Stromal cell of bone marrow (primary cell): Measurements from ENCODE around the gene CERKL.
A peak's percentile ranks its signal among the peaks of the same experiment; 100 is the strongest.

Experiments
- DNase-seq: peaks from one replicate; pipeline ENCODE4 v3.0.0-alpha.2; 2012; ENCODE audit warnings: low read depth

Gene CERKL

DNA sequence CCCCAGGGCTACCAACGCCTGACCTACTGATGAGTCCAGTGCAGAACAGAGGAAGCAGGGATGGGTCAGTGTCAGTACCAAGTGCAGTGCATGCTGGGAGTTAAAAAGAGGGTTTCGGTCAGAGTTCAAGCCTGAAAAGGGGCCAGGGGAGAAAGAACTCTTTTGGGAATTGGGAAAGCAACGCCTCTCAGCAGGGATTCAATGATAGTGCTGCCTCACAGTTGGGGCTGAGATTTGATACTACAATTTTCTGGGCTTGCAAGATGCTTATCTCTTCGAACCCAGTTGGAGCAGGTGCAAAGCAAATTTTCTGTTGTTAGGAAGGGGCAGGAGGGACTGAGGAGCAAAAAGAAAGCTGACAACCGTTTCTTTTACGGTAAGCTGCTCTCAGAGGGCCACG is 82.6 kb downstream of the CERKL start:
- no peak for DNase-seq

DNA sequence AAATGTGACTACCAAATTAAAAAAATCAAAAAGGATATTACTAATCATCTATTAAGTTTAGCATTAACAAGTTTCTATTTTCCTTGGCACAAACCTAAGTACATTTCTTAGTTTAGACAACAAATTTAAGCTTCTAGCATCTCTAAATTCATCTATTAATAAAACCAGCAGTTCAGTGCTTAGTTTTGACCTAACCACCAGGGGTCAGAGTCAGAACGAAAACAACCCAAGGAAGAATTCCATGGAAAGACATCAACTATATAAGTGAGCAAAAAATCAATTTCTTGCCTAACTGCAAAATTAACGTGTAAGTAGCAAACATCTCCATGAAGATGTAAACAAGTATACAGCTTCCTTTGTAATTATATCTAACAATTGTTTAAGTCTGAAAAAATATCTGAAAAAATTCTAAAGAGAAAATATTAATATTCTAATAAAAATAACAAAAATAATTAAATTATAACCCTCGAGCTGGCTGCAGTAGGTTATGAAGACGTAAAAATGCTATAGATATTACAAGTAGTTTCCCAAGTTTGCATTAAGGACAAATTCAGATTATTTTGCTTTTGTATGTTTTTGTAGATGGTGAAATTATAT is 83.7 kb downstream of the CERKL start:
- peak; percentile 27 for DNase-seq

DNA sequence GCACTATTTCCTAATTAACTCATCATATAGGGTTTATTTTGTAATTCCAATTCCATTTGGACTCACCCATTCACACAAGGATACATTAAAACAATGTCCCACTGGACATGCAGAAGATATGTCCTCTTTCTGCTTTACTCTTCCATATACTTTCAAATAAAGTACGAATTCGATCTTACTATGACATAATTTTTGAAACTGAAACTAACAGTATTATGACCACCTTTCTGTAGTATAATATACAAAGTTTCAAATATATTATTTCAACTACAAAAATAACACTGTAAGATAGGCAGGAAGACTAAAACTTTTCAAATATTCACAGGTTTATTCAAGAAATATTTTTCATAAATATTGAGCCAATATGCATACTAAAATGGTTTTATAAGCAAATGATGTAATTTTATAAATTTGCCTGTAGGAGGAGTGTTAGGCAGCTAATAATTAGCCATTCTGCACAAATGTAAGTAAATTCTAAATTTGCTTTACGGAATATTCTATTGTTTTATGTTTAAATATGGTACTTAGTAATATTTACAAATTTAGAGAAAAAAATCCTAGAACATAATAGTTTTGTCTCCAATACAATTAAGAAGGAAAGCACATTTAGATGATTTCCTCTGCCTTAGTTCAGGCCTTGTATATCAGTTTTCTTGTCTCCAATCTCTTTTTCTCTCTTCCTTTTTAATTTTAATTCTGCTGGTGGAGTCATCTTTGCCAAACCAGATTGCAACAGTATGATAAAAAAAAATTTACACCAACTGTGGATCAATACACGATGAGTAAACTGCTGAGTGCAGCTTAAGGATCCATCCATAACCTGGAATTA is 85.9 kb downstream of the CERKL start:
- DNase-seq: no peak

DNA sequence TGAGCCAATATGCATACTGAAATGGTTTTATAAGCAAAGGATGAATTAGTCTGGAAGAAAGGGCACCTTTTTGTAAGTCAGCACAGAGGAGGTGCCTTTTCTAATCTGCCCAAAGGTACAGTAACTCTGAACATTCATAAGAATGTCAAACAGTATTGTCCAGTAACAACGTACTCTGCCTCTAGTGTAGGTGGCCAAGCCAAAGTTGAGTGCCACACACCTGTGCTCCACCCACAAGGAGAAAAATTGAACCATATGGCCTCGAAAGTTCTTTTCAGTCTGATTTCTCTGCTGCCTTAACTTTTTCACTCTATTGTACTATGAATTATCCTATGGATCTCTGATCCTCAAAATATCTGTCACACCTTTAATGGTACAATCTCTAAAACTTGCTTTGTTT is 86.8 kb downstream of the CERKL start:
- DNase-seq: no peak

DNA sequence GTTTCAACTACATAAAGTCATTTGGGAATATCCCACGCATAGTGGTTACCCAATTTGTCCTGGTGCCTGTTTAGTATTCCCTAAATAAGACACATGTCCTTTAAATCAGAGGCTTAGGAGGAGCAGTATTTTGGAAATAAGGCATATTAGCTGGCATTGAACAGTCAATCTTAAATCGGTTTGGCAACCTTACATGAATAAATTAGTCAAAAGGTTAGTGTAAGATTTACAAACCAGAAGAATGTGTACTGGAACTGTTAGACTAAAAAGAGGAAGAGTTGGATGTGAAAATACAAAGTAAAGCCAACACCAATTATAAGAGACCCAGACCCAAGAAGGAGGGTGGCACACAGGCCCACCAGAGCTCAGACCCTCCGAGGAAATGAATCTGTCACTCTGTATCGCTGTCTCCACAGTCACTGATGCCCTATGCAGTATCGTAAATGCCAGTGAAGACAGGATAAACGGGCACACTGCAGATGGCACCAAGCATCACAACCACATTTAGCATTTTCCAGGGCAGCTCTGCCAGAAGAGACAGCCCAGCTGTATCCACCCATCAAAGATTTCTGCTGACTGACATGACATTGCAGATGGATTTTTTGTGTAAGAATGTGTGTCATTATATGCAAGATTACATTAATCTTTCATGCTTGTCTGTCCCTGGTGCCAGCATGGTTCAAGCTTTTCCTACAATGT is 90.4 kb downstream of the CERKL start:
- DNase-seq: no peak

DNA sequence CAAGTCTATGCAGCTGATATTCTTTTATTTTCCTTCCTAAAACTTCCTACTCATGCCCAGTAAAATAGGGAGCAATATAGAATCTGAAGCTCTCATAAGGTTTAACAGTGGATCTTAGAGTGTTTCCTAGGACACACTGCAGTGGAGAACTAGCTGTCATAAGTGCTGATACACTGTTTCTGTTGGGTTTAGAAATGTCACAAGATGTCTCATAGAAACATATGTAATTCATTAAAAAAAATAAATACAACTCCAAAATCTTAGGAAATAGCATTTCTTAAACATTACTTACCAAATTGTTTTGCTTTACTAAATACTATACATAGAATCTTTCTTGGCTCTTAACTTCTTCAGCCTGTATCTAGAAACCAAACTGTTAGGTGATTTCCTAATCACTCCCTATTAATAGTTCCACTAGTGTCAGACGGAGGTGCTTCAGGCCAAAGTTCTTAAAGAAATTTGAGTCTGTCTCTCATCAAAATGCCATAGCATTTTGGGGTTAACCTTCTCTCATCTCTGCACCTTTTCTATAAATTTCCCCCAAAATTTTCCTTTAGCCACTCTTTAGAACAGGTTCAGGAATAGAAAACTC is 93.7 kb downstream of the CERKL start:
- DNase-seq: no peak

DNA sequence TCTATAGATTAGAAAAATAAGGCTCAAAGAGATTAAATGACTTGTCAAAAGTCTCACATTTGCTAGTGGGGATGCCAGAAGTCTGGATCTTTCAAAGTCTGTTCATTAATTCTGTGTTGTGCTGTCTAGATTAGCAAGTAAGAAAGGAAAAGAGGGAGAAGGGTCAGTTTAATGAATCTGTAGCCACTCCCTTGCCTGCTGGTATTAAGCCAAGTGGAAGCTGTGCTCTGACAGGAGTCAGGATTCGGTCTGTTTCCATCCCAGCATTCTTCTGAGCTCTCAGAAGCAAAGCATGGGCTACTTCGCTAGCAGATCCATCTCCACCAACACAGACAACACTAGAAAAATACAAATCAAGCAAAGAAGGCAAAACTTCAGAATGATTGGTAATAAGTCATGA is 98.5 kb downstream of the CERKL start:
- no peak for DNase-seq

DNA sequence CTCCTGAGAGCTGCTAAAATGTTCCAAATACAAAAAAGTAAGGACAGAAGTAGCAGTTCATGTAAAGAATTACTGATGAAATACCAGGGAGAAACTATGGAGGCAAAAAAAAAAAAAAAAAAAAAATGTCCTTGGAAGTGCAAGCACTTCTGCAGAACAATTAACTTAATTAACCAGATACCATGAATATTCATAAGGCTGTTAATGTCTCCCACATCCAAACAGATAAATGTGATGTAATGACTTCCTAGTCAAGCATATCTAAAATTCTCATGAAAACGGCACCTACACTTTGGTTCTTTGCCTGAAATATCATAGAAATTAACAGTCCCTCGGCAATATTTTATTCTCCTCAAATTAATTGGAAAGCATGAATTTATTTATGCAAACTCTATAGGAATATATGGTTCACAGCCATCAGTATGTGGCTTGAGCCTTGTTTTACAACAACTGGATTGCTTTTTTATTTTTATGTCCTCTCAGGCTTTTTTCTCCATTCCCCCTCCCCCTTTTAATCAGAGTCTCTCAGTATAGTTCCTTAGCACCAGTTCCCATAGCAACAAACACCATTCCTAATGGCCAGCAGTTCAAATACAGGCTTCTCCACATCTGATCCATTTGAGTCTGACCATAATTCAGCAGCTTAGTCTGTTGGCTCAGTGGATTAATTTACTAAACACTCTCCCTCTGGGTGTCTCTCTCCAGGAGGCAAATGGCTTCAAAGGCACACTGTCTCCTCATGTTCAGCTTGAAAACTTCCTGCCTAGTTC is 102.7 kb downstream of the CERKL start:
- DNase-seq: no peak

DNA sequence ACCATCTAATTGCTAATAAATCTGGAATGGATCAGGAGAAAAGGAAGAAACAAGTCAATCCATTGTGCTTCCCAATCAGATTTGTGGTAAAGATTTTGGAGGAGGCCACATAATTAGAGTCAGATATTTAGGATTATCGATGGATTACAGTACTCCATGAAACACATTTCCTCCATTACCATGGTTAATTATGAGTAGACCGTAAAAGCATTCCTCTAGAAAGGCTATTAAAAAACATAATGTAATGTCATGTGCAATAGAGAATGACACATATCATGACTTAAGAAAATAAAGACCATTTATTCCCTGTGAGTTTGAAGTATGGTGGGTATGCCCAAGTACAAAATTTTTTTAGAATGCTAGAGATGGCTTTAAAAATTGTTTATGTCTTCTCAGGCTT is 103.7 kb downstream of the CERKL start:
- no peak for DNase-seq

DNA sequence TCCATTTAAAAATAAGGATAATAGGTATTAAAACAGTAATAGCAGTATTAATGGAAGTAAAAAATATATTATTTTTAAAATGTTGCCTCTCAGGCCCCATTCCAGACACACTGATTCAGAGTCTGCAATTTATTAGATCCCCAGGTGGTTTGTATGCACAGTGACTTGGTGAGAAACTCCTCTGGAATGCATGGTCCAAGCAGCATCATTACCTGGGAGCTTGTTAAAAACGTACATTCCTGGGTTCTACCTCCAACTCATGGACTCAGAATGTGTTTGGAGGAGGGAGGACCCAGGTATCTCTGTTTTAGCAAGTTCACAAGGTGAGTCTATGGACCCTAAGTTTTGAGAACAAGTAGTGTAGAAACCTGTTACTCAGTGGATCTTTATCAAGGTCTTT is 104.1 kb downstream of the CERKL start:
- DNase-seq: no peak

DNA sequence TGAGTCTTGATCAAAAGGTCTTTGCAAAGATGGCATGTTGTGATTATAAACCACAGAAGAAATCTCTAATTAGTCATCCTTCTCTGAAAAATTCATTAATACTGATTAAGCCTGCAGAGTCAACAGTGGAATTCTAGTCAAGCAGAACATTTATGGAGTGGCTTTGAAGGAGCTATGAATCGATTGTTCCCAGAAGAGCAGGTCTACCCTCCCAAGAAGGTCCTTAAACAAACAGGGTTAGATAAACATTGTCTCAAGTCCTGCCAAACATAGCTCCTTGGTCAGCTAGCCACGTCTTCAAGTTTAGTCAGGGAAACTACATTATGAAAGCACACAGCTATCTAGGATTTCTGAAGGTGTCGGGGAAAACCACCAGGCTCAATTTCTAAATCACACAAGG is 110.8 kb downstream of the CERKL start:
- no peak for DNase-seq

DNA sequence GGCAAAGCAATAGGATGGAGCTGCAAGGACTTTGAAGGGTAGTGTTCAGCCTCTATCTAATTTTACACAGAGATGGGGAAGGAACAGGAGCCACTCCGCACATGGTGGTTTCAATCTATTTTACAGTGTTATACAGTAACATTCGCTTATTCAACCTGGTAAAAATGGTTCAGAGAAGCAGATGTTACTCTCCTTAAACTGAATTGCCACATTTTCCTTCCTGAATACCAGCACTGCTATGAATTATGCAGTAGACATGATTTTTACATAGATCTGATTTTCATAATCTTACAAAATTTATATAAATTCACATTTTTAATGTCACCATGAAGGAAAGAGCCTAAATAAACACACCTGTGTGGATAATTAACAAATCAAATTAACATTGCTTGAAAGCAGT is 114.7 kb downstream of the CERKL start:
- DNase-seq: no peak

DNA sequence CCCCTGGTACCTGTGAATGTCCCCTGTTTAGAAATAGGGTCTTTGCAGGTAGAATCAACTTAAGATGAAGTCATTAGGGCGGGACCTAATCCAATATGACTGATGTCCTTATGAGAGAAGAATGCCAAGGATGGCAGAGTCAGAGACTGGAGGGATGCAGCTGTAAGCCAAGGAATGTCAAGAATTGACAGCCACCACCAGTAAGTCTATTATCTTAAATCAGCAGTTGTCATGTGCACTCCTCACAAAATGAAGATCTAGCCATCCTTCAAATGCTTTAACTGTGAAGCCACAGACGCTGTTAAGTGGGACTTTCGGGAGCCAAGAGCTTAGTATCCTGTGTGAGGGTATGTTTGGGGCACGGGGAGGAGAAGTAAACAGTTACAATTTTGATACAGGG is 116.5 kb downstream of the CERKL start:
- no peak for DNase-seq

DNA sequence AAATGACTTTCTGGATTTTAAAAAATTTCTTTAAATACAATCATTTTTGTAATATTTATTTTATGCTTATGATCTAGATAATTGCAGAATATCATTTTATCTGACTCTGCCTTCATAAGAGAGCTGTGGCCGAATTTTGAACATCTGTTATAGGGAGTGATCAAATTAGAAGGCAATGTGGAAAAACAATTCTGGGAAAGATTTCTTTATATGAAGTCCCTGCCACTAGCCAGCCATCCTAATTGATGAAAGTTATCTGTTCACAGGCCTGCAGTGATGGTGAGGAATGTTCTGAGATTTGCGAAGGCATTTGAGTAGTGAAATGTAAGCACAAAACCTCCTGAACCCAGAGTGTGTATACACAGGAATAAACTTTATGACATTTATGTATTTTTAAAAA is 120.2 kb downstream of the CERKL start:
- no peak for DNase-seq

DNA sequence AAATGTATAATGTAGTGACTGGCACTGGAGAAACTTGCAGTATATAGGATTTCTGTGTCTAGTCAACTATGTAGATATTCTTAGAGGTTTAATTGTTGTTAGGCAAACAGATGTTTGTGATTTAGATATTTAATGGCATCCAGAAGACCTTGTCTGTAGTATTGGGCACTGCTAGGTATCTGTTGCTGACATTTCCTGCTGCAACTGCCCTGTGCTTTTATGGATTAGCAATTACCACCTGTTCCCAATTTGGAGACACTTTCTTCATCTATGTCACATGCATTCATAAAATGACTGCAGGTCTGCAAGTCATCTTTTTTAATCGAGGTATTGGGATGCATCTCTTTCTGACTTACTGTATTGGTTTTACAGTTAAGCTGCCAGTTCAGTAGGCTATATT is 128.5 kb downstream of the CERKL start:
- no peak for DNase-seq

DNA sequence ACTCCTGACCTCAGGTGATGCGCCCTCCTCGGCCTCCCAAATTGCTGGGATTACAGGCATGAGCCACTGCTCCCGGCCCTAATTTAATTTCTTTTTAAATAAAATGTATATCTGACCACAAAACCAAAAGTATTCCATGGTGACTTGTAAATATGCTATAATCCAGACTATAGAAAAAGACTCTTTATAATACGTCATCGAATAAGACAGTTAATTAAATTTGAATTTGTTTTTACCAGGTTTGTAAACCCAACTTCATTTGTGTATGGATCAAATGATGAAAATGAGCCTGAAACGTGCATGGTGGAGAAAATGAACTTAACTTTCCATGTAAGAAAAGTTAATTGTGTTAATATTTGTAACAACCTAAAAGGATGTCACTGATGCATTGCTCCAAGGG is 129.8 kb downstream of the CERKL start:
- DNase-seq: no peak

DNA sequence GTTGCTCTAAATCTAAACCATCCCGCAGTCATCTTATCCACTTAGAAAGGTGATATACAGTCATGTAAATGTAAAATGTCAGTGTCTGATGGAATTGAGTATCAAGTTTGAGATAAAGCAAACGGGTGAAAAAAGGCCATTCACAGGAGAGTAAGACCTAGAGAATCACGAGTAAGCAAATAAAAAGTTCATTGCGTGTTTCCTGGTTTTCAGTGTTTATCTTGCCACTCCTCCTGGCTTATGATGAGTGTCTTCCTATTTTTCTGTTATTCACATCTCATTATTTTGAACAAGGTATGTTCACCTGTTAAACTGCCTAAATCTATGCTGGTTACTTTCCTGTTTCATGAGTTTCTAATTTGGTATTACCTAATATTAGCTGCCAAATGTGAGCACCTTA is 130.9 kb downstream of the CERKL start:
- DNase-seq: no peak

DNA sequence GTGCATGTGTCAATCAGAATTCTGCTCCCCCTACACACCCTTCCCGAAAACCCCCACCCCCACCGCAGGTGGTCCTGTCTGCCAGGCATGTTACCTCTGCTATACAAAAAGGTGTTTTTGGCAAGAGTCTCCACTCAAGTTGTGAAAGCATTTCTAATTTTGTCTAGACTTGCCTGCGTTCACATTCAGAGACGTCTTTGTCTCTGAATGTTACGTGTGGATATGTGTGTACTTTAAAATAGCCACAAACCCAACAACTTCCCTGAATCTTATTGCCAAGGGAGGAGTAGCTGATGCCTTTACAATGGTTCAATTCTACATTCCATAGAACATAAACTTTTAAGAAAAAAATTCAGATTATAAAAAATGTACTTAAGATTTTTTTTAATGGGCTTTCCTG is 133.1 kb downstream of the CERKL start:
- no peak for DNase-seq

DNA sequence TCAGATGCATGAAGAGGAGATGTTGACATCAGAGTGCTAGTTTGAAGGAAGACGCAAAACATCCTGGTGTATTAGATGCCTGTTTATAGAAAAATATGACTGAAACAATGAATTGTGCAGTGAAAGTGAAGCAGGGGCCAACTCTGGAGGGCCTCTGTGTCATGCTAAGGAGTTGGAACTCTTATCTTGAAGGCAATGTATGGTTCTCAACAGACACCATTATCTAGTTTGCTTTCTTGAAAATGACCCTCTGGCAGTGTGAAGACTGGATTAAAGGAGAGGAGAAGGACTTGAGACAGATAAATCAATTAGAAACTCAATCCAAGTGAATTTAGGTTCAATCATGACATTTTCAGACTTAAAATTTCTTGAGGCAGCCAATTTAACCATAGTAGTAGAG is 136.7 kb downstream of the CERKL start:
- DNase-seq: no peak

DNA sequence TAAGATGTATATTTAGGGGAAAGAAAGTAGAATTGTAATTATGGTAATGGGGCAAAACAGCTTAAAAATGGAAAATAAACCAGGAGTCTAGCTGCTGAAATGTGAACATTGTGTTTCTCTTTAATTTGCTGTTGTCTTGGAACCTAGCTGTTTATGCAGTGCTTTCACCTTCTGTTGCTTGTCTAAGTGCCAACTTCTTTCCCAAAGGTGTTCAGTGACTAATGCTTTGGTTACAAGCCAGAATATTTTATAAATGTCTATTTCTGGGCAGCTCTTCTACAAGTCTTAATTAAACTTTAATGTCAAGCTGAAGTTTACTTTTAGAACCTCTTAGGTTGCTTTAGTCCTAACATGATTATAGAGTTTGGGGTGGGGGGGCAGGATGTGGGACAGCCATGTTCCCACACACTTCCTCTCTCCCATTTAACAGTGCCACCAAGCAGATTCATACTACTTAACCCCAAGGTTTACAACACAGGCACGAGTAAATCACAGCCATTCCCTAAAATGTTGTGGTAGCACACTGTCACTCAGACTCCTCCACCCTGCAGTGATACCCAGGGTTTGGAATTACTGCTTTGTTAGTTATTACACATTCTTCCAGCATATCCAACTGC is 139.1 kb downstream of the CERKL start:
- no peak for DNase-seq

DNA sequence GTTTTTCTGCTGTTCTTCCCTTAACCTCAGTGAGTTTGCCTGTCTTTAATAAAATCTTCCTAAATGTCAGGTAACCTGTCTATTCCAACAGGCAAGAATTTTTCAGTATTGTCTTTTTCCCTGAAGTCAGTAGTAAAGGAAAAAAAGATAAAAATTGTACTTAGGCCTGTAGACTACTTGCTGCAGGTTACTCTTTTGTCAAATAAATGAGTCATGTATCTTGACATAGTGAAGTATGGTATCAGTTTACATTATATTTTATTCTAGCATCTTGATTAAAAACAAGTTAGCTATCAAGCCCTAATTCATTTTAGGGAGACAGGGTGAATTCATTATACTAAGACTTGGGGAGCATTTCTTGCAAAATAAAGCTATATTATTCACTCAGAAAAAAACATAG is 139.9 kb downstream of the CERKL start:
- DNase-seq: no peak

DNA sequence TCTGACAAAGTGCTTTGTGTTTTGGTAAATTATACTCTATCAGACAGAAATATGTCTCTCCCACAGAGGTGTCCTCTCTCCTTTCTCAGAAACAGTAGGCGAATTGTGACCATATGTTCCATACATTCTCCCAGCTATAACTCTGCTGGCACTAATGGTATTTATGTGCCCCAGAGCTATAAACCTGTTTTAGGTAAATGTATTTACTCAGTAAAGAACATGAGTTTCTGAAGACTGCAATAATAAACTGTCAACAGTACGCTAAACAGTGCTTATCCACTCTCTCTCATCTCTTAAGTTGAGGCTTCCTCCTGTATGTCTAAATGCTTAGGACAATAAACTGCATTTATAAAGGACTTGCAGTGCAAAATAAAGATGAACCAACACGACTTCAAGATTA is 141.2 kb downstream of the CERKL start:
- no peak for DNase-seq
